ENCODE data around the gene CBLN3. TPM values are rescaled to one million over a fixed set of nuclear protein-coding genes. Genes with fewer than 3 reads are reported as not detected.

The CBLN3 gene
- total RNA-seq, 2 donors from 2014 or later, result 0.33 to 4.9 TPM

GRCh38 chr14:24430682-24431568, 1.5 kb upstream of the CBLN3 start:
- 7 to 16% methylated on average over 6 to 19 of the region's 19 CpGs for WGBS, 2 donors
- TF ChIP-seq CTCF (IDR thresholded peaks at IDR 0.05) (no peak), POLR2A (IDR thresholded peaks at IDR 0.05) (no peak)
- no peaks in the 10 kb centered on the region for H3K27me3 ChIP-seq
- DNase-seq (peak in 2 of 4 donors; percentile 26 to 37), ATAC-seq (no peak)
- H3K9me3 ChIP-seq, result no peaks in the 10 kb centered on the region
- H3K36me3 ChIP-seq (replicated peaks in 1 of 2; ENCODE audit: insufficient read depth in 1 of 2, low read depth in 2 of 2), result peaks cover 9 to 12% of the 10 kb centered on the region in 2 donors
- intact Hi-C loops (cut with DNase I), result loop anchor here (5.0 to 10.0 kb wide), 2 partner anchors 59 to 96 kb away; partner anchors contain the start of genes ADCY4 and RIPK3
- H3K4me3 ChIP-seq, result peak overlapping the region; percentile 16 to 41
- H3K4me1 ChIP-seq, result peaks cover 61% of the 10 kb centered on the region
- H3K27ac ChIP-seq, result peak overlapping the region; percentile 91 to 98 (median 96)

GRCh38 chr14:24430143-24430681, 744 bp upstream of the CBLN3 start:
- intact Hi-C loops (cut with DNase I), result loop anchor here (5.0 to 10.0 kb wide), 2 partner anchors 58 to 95 kb away; partner anchors contain the start of genes ADCY4 and RIPK3
- H3K36me3 ChIP-seq (replicated peaks in 1 of 2; ENCODE audit: insufficient read depth in 1 of 2, low read depth in 2 of 2), result peaks cover 9 to 12% of the 10 kb centered on the region in 2 donors
- H3K4me3 ChIP-seq, result peak overlapping the region; percentile 16 to 41
- DNase-seq, result peak; percentile 69 to 75 (median 73)
- H3K27ac ChIP-seq, result peak overlapping the region; percentile 91 to 98 (median 96)
- TF ChIP-seq POLR2A (IDR thresholded peaks at IDR 0.05) (peak in 1 of 3 donors; percentile 7), CTCF (IDR thresholded peaks at IDR 0.05) (no peak)
- ATAC-seq, result peak; percentile 79
- peaks cover 67% of the 10 kb centered on the region for H3K4me1 ChIP-seq
- no peaks in the 10 kb centered on the region for H3K27me3 ChIP-seq
- 1% methylated on average over 24 of the region's 28 CpGs; no CpG with 5 or more reads in 1 of the 2 donors for WGBS, 2 donors
- H3K9me3 ChIP-seq, result no peaks in the 10 kb centered on the region

- intact Hi-C loops (cut with DNase I), result no loop called here
- ATAC-seq, result no peak
- TF ChIP-seq CTCF (IDR thresholded peaks at IDR 0.05) (no peak), POLR2A (IDR thresholded peaks at IDR 0.05) (no peak)
- DNase-seq, result peak in 1 of 4 donors; percentile 14
- Histone ChIP-seq H3K36me3 (replicated peaks in 1 of 2; ENCODE audit: insufficient read depth in 1 of 2, low read depth in 2 of 2) (peaks cover 9 to 10% of the 10 kb centered on the region in 2 donors), H3K27ac (peak overlapping the region; percentile 91 to 98 (median 96)), H3K9me3 (no peaks in the 10 kb centered on the region), H3K27me3 (no peaks in the 10 kb centered on the region), H3K4me1 (peaks cover 74% of the 10 kb centered on the region), H3K4me3 (no peak overlapping the region)
- 84% methylated on average over 10 to 18 of the region's 18 CpGs for WGBS, 2 donors
Observed at GRCh38 chr14:24428628-24429394, 657 bp downstream of the CBLN3 start.

GRCh38 chr14:24427537-24428508, 1.6 kb downstream of the CBLN3 start:
- H3K27ac ChIP-seq, result peak overlapping the region; percentile 80 to 98 (median 93)

More at GRCh38 chr14:24427537-24428508, 1.6 kb downstream of the CBLN3 start:
- Histone ChIP-seq H3K9me3 (no peaks in the 10 kb centered on the region), H3K27me3 (no peaks in the 10 kb centered on the region), H3K4me1 (peaks cover 74% of the 10 kb centered on the region), H3K4me3 (no peak overlapping the region), H3K36me3 (replicated peaks in 1 of 2; ENCODE audit: insufficient read depth in 1 of 2, low read depth in 2 of 2) (peaks cover 3 to 4% of the 10 kb centered on the region in 2 donors)
- TF ChIP-seq POLR2A (IDR thresholded peaks at IDR 0.05) (no peak), CTCF (IDR thresholded peaks at IDR 0.05) (no peak)
- peak in 1 of 4 donors; percentile 12 for DNase-seq
- intact Hi-C loops (cut with DNase I), result no loop called here
- no peak for ATAC-seq
- WGBS, 2 donors, result 60 to 66% methylated on average over 14 to 18 of the region's 18 CpGs
